CD4-positive, CD25-positive, alpha-beta regulatory T cell (primary cell): ENCODE data around the gene KCNQ2. TPM values are rescaled to one million over a fixed set of nuclear protein-coding genes. Genes with fewer than 3 reads are reported as not detected.

Experiments used
- ATAC-seq, 2 donors: fragments of 150-1000 bp; cut with Tn5 transposase; one replicate each; pipeline ENCODE4 v1.10.0; 2021; ENCODE audit warnings: low read depth in 2 of 2, moderate number of reproducible peaks in 2 of 2, moderate library complexity in 1 of 2
- DNase-seq, 3 donors: peaks; one replicate each; pipeline versions ENCODE4 v3.0.0 to v3.0.0-alpha.2; 2012 to 2022; ENCODE audit warnings: mixed read lengths in 1 of 3
- H3K27ac ChIP-seq: one replicate; pipeline ENCODE4 v1.7.0; 2013; ENCODE audit warnings: mild to moderate bottlenecking, low read length; ENCODE audit not compliant: insufficient read depth, poor library complexity, severe bottlenecking
- H3K27me3 ChIP-seq: one replicate; pipeline ENCODE4 v1.7.0; 2013; ENCODE audit warnings: low read length; ENCODE audit not compliant: control insufficient read depth, insufficient read depth
- H3K36me3 ChIP-seq: one replicate; pipeline ENCODE4 v1.7.0; 2013; ENCODE audit warnings: mild to moderate bottlenecking, low read length, moderate library complexity; ENCODE audit not compliant: control insufficient read depth, insufficient read depth
- H3K4me1 ChIP-seq: 2 replicates; pipeline ENCODE4 v1.7.0; 2013; ENCODE audit warnings: mild to moderate bottlenecking, low read length; ENCODE audit not compliant: insufficient read depth, control insufficient read depth, poor library complexity, severe bottlenecking
- H3K4me3 ChIP-seq: one replicate; pipeline ENCODE4 v1.7.0; 2013; ENCODE audit warnings: low read depth, mild to moderate bottlenecking, low read length, moderate library complexity
- H3K9me3 ChIP-seq, 2 experiments: 1 replicate in 1 of 2; 2 replicates in 1 of 2; pipeline ENCODE4 v1.7.0; 2013; ENCODE audit warnings: low read length in 2 of 2, mild to moderate bottlenecking in 1 of 2, moderate library complexity in 1 of 2; ENCODE audit not compliant: control insufficient read depth in 2 of 2
- H3K27ac Mint-ChIP-seq, 3 donors: one replicate each; pipeline ENCODE4 v1.8.0; 2020 to 2022; ENCODE audit warnings: mild to moderate bottlenecking in 3 of 3, mixed read lengths in 3 of 3, moderate library complexity in 2 of 3
- H3K27me3 Mint-ChIP-seq: one replicate; pipeline ENCODE4 v1.8.0; 2022; ENCODE audit warnings: mild to moderate bottlenecking, mixed read lengths
- H3K36me3 Mint-ChIP-seq: one replicate; pipeline ENCODE4 v1.8.0; 2020; ENCODE audit warnings: mixed read lengths
- H3K4me1 Mint-ChIP-seq, 4 donors: one replicate each; pipeline ENCODE4 v1.8.0; 2020 to 2022; ENCODE audit warnings: mixed read lengths in 4 of 4, mild to moderate bottlenecking in 1 of 4
- H3K4me3 Mint-ChIP-seq, 4 donors: one replicate each; pipeline ENCODE4 v1.8.0; 2020 to 2022; ENCODE audit warnings: mild to moderate bottlenecking in 4 of 4, mixed read lengths in 4 of 4, moderate library complexity in 3 of 4
- H3K9me3 Mint-ChIP-seq, 7 donors: one replicate each; pipeline ENCODE4 v1.8.0; 2020 to 2022; ENCODE audit warnings: mixed read lengths in 7 of 7, mild to moderate bottlenecking in 3 of 7, moderate library complexity in 2 of 7
- polyA plus RNA-seq, 4 donors: library from polyadenylated mRNA; unstranded; fragments of 300-500 nt; fragmentation: Illumina TruSeq; gene quantifications; one replicate each; pipeline ENCODE4 v1.2.3, GENCODE V29; 2021
- total RNA-seq: library from RNA; stranded (reverse); gene quantifications from one replicate; pipeline ENCODE4 v1.2.3, GENCODE V29; 2022

The KCNQ2 gene
- total and polyA plus RNA-seq, 5 donors from 2014 or later, result 0.77 to 1.1 (median 0.89) TPM; not detected in 2

- no peak overlapping the region for H3K27ac Mint-ChIP-seq
- H3K4me3 Mint-ChIP-seq, result peak overlapping the region in 1 of 4 donors; percentile 60
- H3K36me3 Mint-ChIP-seq, result no peaks in the 10 kb centered on the region
These were observed 2.0 kb downstream of the KCNQ2 start for GRCh38 chr20:63470410-63470809.

GRCh38 chr20:63469713-63470101 lies 2.7 kb downstream of the KCNQ2 start:
- ATAC-seq (no peak), DNase-seq (no peak)
- H3K27me3 Mint-ChIP-seq, result peaks cover 33% of the 10 kb centered on the region
- no peak overlapping the region for H3K4me3 ChIP-seq
- no peak overlapping the region for H3K27ac Mint-ChIP-seq
- no peaks in the 10 kb centered on the region for H3K36me3 ChIP-seq
- peaks cover 0 to 4% (median 0%) of the 10 kb centered on the region in 4 donors for H3K4me1 Mint-ChIP-seq
- no peaks in the 10 kb centered on the region for H3K27me3 ChIP-seq
- H3K4me3 Mint-ChIP-seq, result no peak overlapping the region
- no peaks in the 10 kb centered on the region for H3K36me3 Mint-ChIP-seq
- H3K4me1 ChIP-seq, result peaks cover 12% of the 10 kb centered on the region
- no peaks in the 10 kb centered on the region for H3K9me3 ChIP-seq
- no peak overlapping the region for H3K27ac ChIP-seq
- no peaks in the 10 kb centered on the region for H3K9me3 Mint-ChIP-seq

More at GRCh38 chr20:63470410-63470809, 2.0 kb downstream of the KCNQ2 start:
- no peaks in the 10 kb centered on the region for H3K9me3 ChIP-seq
- Mint-ChIP-seq H3K9me3 (no peaks in the 10 kb centered on the region), H3K27me3 (peaks cover 37% of the 10 kb centered on the region), H3K4me1 (peaks cover 0 to 6% (median 0%) of the 10 kb centered on the region in 4 donors)
- ATAC-seq (no peak), DNase-seq (no peak)
- no peak overlapping the region for H3K4me3 ChIP-seq
- no peaks in the 10 kb centered on the region for H3K36me3 ChIP-seq
- H3K4me1 ChIP-seq, result peaks cover 12% of the 10 kb centered on the region
- no peaks in the 10 kb centered on the region for H3K27me3 ChIP-seq
- H3K27ac ChIP-seq, result no peak overlapping the region

GRCh38 chr20:63469019-63469712 lies 3.3 kb downstream of the KCNQ2 start:
- H3K4me3 ChIP-seq, result no peak overlapping the region
- H3K4me3 Mint-ChIP-seq, result no peak overlapping the region
- no peaks in the 10 kb centered on the region for H3K9me3 Mint-ChIP-seq
- no peak overlapping the region for H3K27ac ChIP-seq
- H3K27ac Mint-ChIP-seq, result no peak overlapping the region
- peaks cover 28% of the 10 kb centered on the region for H3K27me3 Mint-ChIP-seq
- H3K27me3 ChIP-seq, result no peaks in the 10 kb centered on the region
- H3K4me1 Mint-ChIP-seq, result peaks cover 0 to 4% (median 0%) of the 10 kb centered on the region in 4 donors
- H3K4me1 ChIP-seq, result peaks cover 12% of the 10 kb centered on the region
- H3K9me3 ChIP-seq, result no peaks in the 10 kb centered on the region
- no peaks in the 10 kb centered on the region for H3K36me3 ChIP-seq
- ATAC-seq (no peak), DNase-seq (no peak)
- H3K36me3 Mint-ChIP-seq, result no peaks in the 10 kb centered on the region

GRCh38 chr20:63468421-63468820 lies 4.0 kb downstream of the KCNQ2 start:
- no peak overlapping the region for H3K27ac Mint-ChIP-seq
- H3K4me3 ChIP-seq, result no peak overlapping the region
- no peaks in the 10 kb centered on the region for H3K9me3 ChIP-seq
- no peak overlapping the region for H3K4me3 Mint-ChIP-seq
- no peaks in the 10 kb centered on the region for H3K9me3 Mint-ChIP-seq
- no peaks in the 10 kb centered on the region for H3K4me1 Mint-ChIP-seq
- no peaks in the 10 kb centered on the region for H3K27me3 ChIP-seq
- no peak overlapping the region for H3K27ac ChIP-seq
- peaks cover 12% of the 10 kb centered on the region for H3K4me1 ChIP-seq
- ATAC-seq (no peak), DNase-seq (no peak)
- H3K27me3 Mint-ChIP-seq, result peaks cover 24% of the 10 kb centered on the region
- no peaks in the 10 kb centered on the region for H3K36me3 Mint-ChIP-seq
- no peaks in the 10 kb centered on the region for H3K36me3 ChIP-seq

GRCh38 chr20:63467294-63468083 lies 5.0 kb downstream of the KCNQ2 start:
- Histone ChIP-seq H3K4me1 (peaks cover 12% of the 10 kb centered on the region), H3K27me3 (no peaks in the 10 kb centered on the region), H3K9me3 (no peaks in the 10 kb centered on the region), H3K27ac (no peak overlapping the region), H3K36me3 (no peaks in the 10 kb centered on the region), H3K4me3 (no peak overlapping the region)
- Mint-ChIP-seq H3K9me3 (no peaks in the 10 kb centered on the region), H3K4me1 (no peaks in the 10 kb centered on the region), H3K27me3 (peaks cover 33% of the 10 kb centered on the region), H3K4me3 (peak overlapping the region in 1 of 4 donors; percentile 4), H3K27ac (no peak overlapping the region), H3K36me3 (no peaks in the 10 kb centered on the region)
- ATAC-seq (no peak), DNase-seq (no peak)

GRCh38 chr20:63466861-63467260 lies 5.6 kb downstream of the KCNQ2 start:
- no peaks in the 10 kb centered on the region for H3K36me3 Mint-ChIP-seq
- Histone ChIP-seq H3K4me1 (peaks cover 9% of the 10 kb centered on the region), H3K4me3 (no peak overlapping the region), H3K9me3 (no peaks in the 10 kb centered on the region), H3K36me3 (no peaks in the 10 kb centered on the region), H3K27ac (no peak overlapping the region), H3K27me3 (no peaks in the 10 kb centered on the region)
- no peak overlapping the region for H3K4me3 Mint-ChIP-seq
- H3K9me3 Mint-ChIP-seq, result no peaks in the 10 kb centered on the region
- ATAC-seq (no peak), DNase-seq (no peak)
- H3K27me3 Mint-ChIP-seq, result peaks cover 35% of the 10 kb centered on the region
- no peaks in the 10 kb centered on the region for H3K4me1 Mint-ChIP-seq
- no peak overlapping the region for H3K27ac Mint-ChIP-seq

- Mint-ChIP-seq H3K36me3 (no peaks in the 10 kb centered on the region), H3K4me1 (no peaks in the 10 kb centered on the region), H3K27me3 (peaks cover 36% of the 10 kb centered on the region), H3K9me3 (no peaks in the 10 kb centered on the region), H3K27ac (no peak overlapping the region), H3K4me3 (no peak overlapping the region)
- no peaks in the 10 kb centered on the region for H3K9me3 ChIP-seq
- no peaks in the 10 kb centered on the region for H3K27me3 ChIP-seq
- H3K4me3 ChIP-seq, result no peak overlapping the region
- H3K27ac ChIP-seq, result no peak overlapping the region
- no peak for DNase-seq
- peaks cover 3% of the 10 kb centered on the region for H3K4me1 ChIP-seq
- no peaks in the 10 kb centered on the region for H3K36me3 ChIP-seq
- ATAC-seq, result no peak
These were observed 6.1 kb downstream of the KCNQ2 start for GRCh38 chr20:63466250-63466825.
